HepG2 (cell line): ENCODE data around the gene SMURF1.

Source experiments
- BRCA1 ChIP-seq: sonication (generic); formaldehyde crosslinking; IDR thresholded peaks from 2 replicates; pipeline ENCODE4 v1.4.0; 2020; ENCODE audit warnings: missing genetic modification reagents
- CAMTA2 ChIP-seq: sonication (generic); formaldehyde crosslinking; IDR thresholded peaks from 2 replicates; pipeline ENCODE4 v1.4.0; 2020; ENCODE audit warnings: mild to moderate bottlenecking, missing genetic modification reagents, borderline replicate concordance
- EP300 ChIP-seq, 3 experiments: sonication (generic) in 1 of 3; formaldehyde crosslinking in 1 of 3; IDR thresholded peaks; 2 replicates each; pipeline versions ENCODE4 v1.5.1 to v1.6.1; 2011 to 2020; ENCODE audit warnings: low read depth in 2 of 3, low read length in 2 of 3, borderline replicate concordance in 1 of 3, improper control_type of control experiment in 1 of 3, mild to moderate bottlenecking in 1 of 3, missing genetic modification reagents in 1 of 3, moderate library complexity in 1 of 3
- NFE2L1 ChIP-seq: sonication (generic); formaldehyde crosslinking; IDR thresholded peaks from 2 replicates; pipeline ENCODE4 v1.4.0; 2020; ENCODE audit warnings: missing genetic modification reagents, mild to moderate bottlenecking, borderline replicate concordance
- TARDBP ChIP-seq: sonication (generic); formaldehyde crosslinking; IDR thresholded peaks from 2 replicates; pipeline ENCODE4 v1.8.0; 2022; ENCODE audit warnings: mild to moderate bottlenecking, missing genetic modification reagents
- ZFX ChIP-seq: sonication (generic); formaldehyde crosslinking; IDR thresholded peaks from 2 replicates; pipeline ENCODE4 v1.4.0; 2020; ENCODE audit warnings: mild to moderate bottlenecking, low read depth, missing genetic modification reagents, moderate library complexity
- TF ChIP-seq, protein P1 (sequence below): sonication (generic); formaldehyde crosslinking; IDR thresholded peaks from 2 replicates; pipeline ENCODE4 v1.5.0; 2020; ENCODE audit warnings: mild to moderate bottlenecking, missing genetic modification reagents

DNA sequence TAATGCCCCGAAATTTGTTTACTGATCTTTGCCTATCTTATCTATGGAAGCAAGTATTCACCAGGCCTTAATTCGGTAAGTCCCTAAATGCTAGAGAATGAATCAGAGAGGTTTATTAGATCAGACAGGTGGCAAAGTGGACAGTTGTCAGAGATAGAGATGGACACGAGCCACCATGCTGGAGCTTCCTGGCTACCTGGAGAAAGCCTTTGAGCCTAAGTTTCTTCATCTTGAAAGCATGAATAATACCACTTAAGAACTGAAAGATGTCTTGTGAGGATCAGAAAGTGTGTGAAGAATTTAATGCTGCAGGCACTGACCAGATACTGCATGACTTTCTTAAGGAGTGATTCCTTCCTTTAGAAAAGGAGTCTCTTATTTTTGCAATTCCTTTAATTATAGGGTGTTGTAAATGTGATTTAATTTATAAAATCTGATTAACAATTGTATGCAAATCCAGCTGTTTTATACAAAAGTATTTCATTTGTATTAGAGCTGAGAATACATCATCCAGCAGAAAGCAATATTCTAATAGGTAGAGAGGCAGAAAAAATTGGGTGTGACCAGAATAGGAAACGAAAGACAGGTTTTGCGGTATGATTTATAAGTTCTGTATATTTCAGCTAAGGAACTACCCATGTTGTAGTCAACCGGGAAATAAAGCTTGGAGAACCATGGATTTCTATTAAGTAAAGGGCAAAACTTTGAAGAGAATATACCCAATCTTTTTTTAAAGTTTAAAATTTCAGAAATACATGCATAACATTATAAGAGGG, 82.7 kb downstream of the SMURF1 start:
- TF ChIP-seq NFE2L1 (CRISPR knock-in tag) (no peak), EP300 (IDR thresholded peaks at IDR 0.05; ENCODE audit: low read depth in 2 of 2, low read length in 2 of 2) (no peak), EP300 (CRISPR knock-in tag; IDR thresholded peaks at IDR 0.05; ENCODE audit: borderline replicate concordance) (no peak), ZFX (CRISPR knock-in tag) (no peak), TARDBP (no peak), BRCA1 (CRISPR knock-in tag) (no peak), CAMTA2 (CRISPR knock-in tag) (no peak)
- TF ChIP-seq, protein P1, sequence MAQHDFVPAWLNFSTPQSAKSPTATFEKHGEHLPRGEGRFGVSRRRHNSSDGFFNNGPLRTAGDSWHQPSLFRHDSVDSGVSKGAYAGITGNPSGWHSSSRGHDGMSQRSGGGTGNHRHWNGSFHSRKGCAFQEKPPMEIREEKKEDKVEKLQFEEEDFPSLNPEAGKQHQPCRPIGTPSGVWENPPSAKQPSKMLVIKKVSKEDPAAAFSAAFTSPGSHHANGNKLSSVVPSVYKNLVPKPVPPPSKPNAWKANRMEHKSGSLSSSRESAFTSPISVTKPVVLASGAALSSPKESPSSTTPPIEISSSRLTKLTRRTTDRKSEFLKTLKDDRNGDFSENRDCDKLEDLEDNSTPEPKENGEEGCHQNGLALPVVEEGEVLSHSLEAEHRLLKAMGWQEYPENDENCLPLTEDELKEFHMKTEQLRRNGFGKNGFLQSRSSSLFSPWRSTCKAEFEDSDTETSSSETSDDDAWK (CRISPR knock-in tag): no peak
